Dermis blood vessel endothelial cell (primary cell): ENCODE data around the gene IL32. TPM values are rescaled to one million over a fixed set of nuclear protein-coding genes. Genes with fewer than 3 reads are reported as not detected.

Source experiments
- DNase-seq: peaks from one replicate; pipeline ENCODE4 v3.0.0; 2010
- total RNA-seq: library from RNA; depleted of rRNA; stranded (reverse); fragments of >200 nt; gene quantifications from 2 replicates; pipeline ENCODE4 v1.2.3, GENCODE V29; 2014

The IL32 gene
- total RNA-seq, 1 donor from 2014 or later = 133 TPM

DNA sequence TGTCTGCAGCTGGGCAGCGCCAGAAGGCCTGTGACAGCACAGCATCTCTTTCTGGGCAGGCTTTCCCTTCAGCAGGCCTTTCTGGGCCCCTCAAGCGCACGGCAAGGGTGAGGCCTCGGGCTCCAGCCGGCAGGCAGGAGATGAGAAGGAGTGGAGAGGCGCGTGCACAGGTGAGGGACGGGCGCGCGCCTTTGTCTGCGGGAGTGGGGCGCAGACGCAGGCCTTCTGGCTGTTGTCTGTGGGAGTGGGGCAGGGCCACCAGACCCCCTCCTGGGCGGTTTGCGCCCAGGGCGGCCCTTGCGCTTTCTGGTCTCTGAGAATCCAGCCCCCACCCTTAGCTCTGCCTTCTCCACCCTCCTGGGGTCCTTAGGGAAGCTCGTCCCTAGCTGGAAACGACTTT lies 53.4 kb downstream of the IL32 start:
- no peak for DNase-seq

Other genes starting within 250 kb of the IL32 start
- gene PRSS21, start 248.4 kb upstream of the IL32 start, total RNA-seq = 1.0 and 2.1 TPM in 2 replicates
- gene ZG16B, start 235.3 kb upstream of the IL32 start, total RNA-seq = 0.19 and 0.68 TPM in 2 replicates
- gene PRSS22, start 207.5 kb upstream of the IL32 start, total RNA-seq = not detected in 2 replicates
- gene FLYWCH2, start 182.4 kb upstream of the IL32 start, total RNA-seq = 36.0 and 72.2 TPM in 2 replicates
- gene FLYWCH1, start 153.7 kb upstream of the IL32 start, total RNA-seq = 39.5 and 41.0 TPM in 2 replicates
- not detected in 2 replicates for gene KREMEN2, start 101.4 kb upstream of the IL32 start, total RNA-seq
- gene PAQR4, start 96.3 kb upstream of the IL32 start, total RNA-seq = 9.4 and 12.8 TPM in 2 replicates
- 4.4 and 10.6 TPM in 2 replicates for gene PKMYT1, start 85.2 kb upstream of the IL32 start, total RNA-seq
- not detected in 2 replicates for gene CLDN9, start 52.7 kb upstream of the IL32 start, total RNA-seq
- gene CLDN6, start 47.5 kb upstream of the IL32 start, total RNA-seq = not detected in 2 replicates
- gene TNFRSF12A, start 45.3 kb upstream of the IL32 start, total RNA-seq = 45.4 and 48.2 TPM in 2 replicates
- 2.6 and 5.2 TPM in 2 replicates for gene HCFC1R1, start 41.7 kb upstream of the IL32 start, total RNA-seq
- gene THOC6, start 41.6 kb upstream of the IL32 start, total RNA-seq = 21.4 and 25.4 TPM in 2 replicates
- not detected in 2 replicates for gene BICDL2, start 28.7 kb upstream of the IL32 start, total RNA-seq
- 0.09 TPM in 1 of 2 replicates, not detected in the other for gene MMP25, start 19.1 kb upstream of the IL32 start, total RNA-seq
- gene ZSCAN10, start 33.7 kb downstream of the IL32 start, total RNA-seq = not detected in 2 replicates
- 26.2 and 30.2 TPM in 2 replicates for gene ZNF205, start 46.9 kb downstream of the IL32 start, total RNA-seq
- 6.6 and 14.6 TPM in 2 replicates for gene ZNF213, start 69.4 kb downstream of the IL32 start, total RNA-seq
- gene OR1F1, start 122.6 kb downstream of the IL32 start, total RNA-seq = not detected in 2 replicates
- 11.2 and 11.6 TPM in 2 replicates for gene ZNF200, start 169.5 kb downstream of the IL32 start, total RNA-seq
- gene MEFV, start 191.0 kb downstream of the IL32 start, total RNA-seq = under 0.01 and 0.05 TPM in 2 replicates
- gene ZNF263, start 217.9 kb downstream of the IL32 start, total RNA-seq = 57.5 and 59.4 TPM in 2 replicates
- gene TIGD7, start 239.8 kb downstream of the IL32 start, total RNA-seq = 2.4 and 3.4 TPM in 2 replicates
- gene ZNF75A, start 239.9 kb downstream of the IL32 start, total RNA-seq = 19.6 and 23.5 TPM in 2 replicates